ENCODE data around the gene ARL16. TPM values are rescaled to one million over a fixed set of nuclear protein-coding genes. Genes with fewer than 3 reads are reported as not detected.

ARL16 gene
- total and polyA plus RNA-seq, 3 donors from 2014 or later, result 35.7 to 55.8 (median 44.2) TPM

- TF ChIP-seq, protein P1, sequence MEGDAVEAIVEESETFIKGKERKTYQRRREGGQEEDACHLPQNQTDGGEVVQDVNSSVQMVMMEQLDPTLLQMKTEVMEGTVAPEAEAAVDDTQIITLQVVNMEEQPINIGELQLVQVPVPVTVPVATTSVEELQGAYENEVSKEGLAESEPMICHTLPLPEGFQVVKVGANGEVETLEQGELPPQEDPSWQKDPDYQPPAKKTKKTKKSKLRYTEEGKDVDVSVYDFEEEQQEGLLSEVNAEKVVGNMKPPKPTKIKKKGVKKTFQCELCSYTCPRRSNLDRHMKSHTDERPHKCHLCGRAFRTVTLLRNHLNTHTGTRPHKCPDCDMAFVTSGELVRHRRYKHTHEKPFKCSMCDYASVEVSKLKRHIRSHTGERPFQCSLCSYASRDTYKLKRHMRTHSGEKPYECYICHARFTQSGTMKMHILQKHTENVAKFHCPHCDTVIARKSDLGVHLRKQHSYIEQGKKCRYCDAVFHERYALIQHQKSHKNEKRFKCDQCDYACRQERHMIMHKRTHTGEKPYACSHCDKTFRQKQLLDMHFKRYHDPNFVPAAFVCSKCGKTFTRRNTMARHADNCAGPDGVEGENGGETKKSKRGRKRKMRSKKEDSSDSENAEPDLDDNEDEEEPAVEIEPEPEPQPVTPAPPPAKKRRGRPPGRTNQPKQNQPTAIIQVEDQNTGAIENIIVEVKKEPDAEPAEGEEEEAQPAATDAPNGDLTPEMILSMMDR (IDR thresholded peaks at IDR 0.05), result no peak
- 98% methylated on average over 5 to 9 of the region's 9 CpGs for WGBS, 2 donors
- peaks cover 17% of the 10 kb centered on the region for H3K4me1 ChIP-seq
- no peaks in the 10 kb centered on the region for H3K36me3 ChIP-seq (ENCODE audit: low read depth, missing control alignments)
- intact Hi-C loops (cut with DNase I; ENCODE audit: low total_unique reads), result no loop called here
- H3K9me3 ChIP-seq, result no peaks in the 10 kb centered on the region
- no peak overlapping the region for H3K27ac ChIP-seq
- H3K4me3 ChIP-seq, result no peak overlapping the region
- H3K27me3 ChIP-seq, result no peaks in the 10 kb centered on the region
- no peak for DNase-seq
Observed at GRCh38 chr17:81717766-81718089, 34.1 kb upstream of the ARL16 start.

DNA sequence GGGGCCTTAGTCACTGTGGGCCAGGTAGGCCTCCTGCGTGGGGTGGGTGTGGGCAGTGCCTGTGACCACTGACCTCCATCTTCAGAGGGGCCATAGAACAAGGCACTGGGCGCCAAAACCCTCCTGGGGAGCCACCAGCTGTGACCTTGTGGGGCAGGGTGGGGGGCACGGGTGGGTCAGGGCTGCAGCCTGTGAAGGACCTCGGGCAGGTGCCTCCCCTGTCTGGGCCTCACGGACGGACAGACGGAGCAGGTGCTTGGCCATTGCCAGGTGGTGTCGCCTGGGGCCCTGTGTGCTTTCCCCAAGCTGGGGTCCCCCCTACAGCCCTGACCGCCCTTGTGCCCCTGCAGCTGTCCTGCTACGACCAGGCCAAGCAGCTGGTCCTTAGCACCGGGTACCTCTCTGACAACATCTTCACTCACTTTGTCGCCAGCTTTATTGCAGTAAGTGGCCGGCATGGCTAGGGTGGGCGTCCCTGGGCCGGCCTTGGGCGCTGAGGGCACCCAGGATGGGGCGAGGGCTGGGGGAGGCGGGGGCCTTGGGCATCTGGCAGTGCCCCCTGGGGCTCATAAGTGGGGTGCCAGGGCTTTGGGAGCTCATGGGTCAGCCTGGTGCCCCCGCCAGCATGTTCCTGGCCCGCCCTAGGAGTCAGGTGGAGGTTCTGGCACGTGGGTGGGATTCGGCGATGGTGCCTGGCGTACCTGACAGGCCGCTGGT lies 33.6 kb upstream of the ARL16 start:
- no peak for DNase-seq

GRCh38 chr17:81716674-81716996 lies 33.0 kb upstream of the ARL16 start:
- Histone ChIP-seq H3K27me3 (no peaks in the 10 kb centered on the region), H3K4me1 (peaks cover 19% of the 10 kb centered on the region), H3K27ac (no peak overlapping the region), H3K9me3 (no peaks in the 10 kb centered on the region), H3K4me3 (no peak overlapping the region), H3K36me3 (ENCODE audit: low read depth, missing control alignments) (no peaks in the 10 kb centered on the region)
- intact Hi-C loops (cut with DNase I; ENCODE audit: low total_unique reads), result no loop called here
- TF ChIP-seq, protein P1 (IDR thresholded peaks at IDR 0.05), result no peak
- no peak for TF ChIP-seq POLR2A (IDR thresholded peaks at IDR 0.05)
- DNase-seq, result no peak
- WGBS, 2 donors, result 95 to 100% methylated on average over 6 to 12 of the region's 12 CpGs

More for the DNA sequence above, 33.6 kb upstream of the ARL16 start:
- 92 to 94% methylated on average over 9 to 25 of the region's 25 CpGs for WGBS, 2 donors
- no peak for TF ChIP-seq POLR2A (IDR thresholded peaks at IDR 0.05)
- TF ChIP-seq, protein P1 (IDR thresholded peaks at IDR 0.05), result no peak
- H3K9me3 ChIP-seq, result no peaks in the 10 kb centered on the region
- H3K4me3 ChIP-seq, result no peak overlapping the region
- H3K27ac ChIP-seq, result no peak overlapping the region
- no peaks in the 10 kb centered on the region for H3K36me3 ChIP-seq (ENCODE audit: low read depth, missing control alignments)
- H3K27me3 ChIP-seq, result no peaks in the 10 kb centered on the region
- intact Hi-C loops (cut with DNase I; ENCODE audit: low total_unique reads), result no loop called here
- peaks cover 18% of the 10 kb centered on the region for H3K4me1 ChIP-seq

- Histone ChIP-seq H3K27ac (no peak overlapping the region), H3K9me3 (no peaks in the 10 kb centered on the region), H3K27me3 (no peaks in the 10 kb centered on the region), H3K4me1 (peaks cover 25% of the 10 kb centered on the region), H3K36me3 (ENCODE audit: low read depth, missing control alignments) (no peaks in the 10 kb centered on the region), H3K4me3 (no peak overlapping the region)
- WGBS, 2 donors, result 69 to 95% methylated on average over 3 to 39 of the region's 43 CpGs
- intact Hi-C loops (cut with DNase I; ENCODE audit: low total_unique reads), result no loop called here
- TF ChIP-seq, protein P1 (IDR thresholded peaks at IDR 0.05), result no peak
- TF ChIP-seq POLR2A (IDR thresholded peaks at IDR 0.05), result no peak
- DNase-seq, result no peak
Observed at GRCh38 chr17:81715872-81716673, 32.5 kb upstream of the ARL16 start.

All from testis (tissue), 3 donors.